Liver (tissue), 9 donors: ENCODE data around the gene STRC. TPM values are rescaled to one million over a fixed set of nuclear protein-coding genes. Genes with fewer than 3 reads are reported as not detected.
"Not testable (repeated sequence)": the region's sequence is repeated elsewhere in the genome, so short reads cannot be mapped to it uniquely, and the experiment has no call there.

Source experiments
- DNase-seq: peaks from one replicate; pipeline ENCODE4 v3.0.0-alpha.2; 2017; ENCODE audit warnings: low spot score
- H3K27ac ChIP-seq, 2 donors: one replicate each; pipeline ENCODE4 v1.7.0; 2013; ENCODE audit warnings: inconsistent platforms in 2 of 2, low read length in 2 of 2, control low read depth in 1 of 2, low read depth in 1 of 2, mild to moderate bottlenecking in 1 of 2
- H3K27me3 ChIP-seq, 4 donors: one replicate each; pipeline versions ENCODE4 v1.6.1 to v1.7.0; 2013; ENCODE audit warnings: low read length in 3 of 4, inconsistent platforms in 1 of 4, mild to moderate bottlenecking in 1 of 4, moderate library complexity in 1 of 4; ENCODE audit not compliant: control insufficient read depth in 4 of 4, insufficient read depth in 4 of 4
- H3K36me3 ChIP-seq, 4 donors: one replicate each; pipeline versions ENCODE4 v1.6.1 to v1.7.0; 2013; ENCODE audit warnings: low read length in 3 of 4, mild to moderate bottlenecking in 3 of 4, low read depth in 1 of 4, moderate library complexity in 1 of 4; ENCODE audit not compliant: control insufficient read depth in 4 of 4, insufficient read depth in 3 of 4
- H3K4me1 ChIP-seq, 4 donors: one replicate each; pipeline versions ENCODE4 v1.6.1 to v1.7.0; 2013; ENCODE audit warnings: low read length in 3 of 4, mild to moderate bottlenecking in 3 of 4, moderate library complexity in 1 of 4; ENCODE audit not compliant: control insufficient read depth in 4 of 4, insufficient read depth in 4 of 4
- H3K4me3 ChIP-seq, 3 donors: one replicate each; pipeline versions ENCODE4 v1.6.1 to v1.7.0; 2013; ENCODE audit warnings: low read length in 3 of 3, control low read depth in 1 of 3, low read depth in 1 of 3, mild to moderate bottlenecking in 1 of 3
- H3K9ac ChIP-seq, 2 donors: one replicate each; pipeline ENCODE4 v1.7.0; 2013; ENCODE audit warnings: low read length in 2 of 2, mild to moderate bottlenecking in 2 of 2, moderate library complexity in 2 of 2, control low read depth in 1 of 2, low read depth in 1 of 2
- H3K9me3 ChIP-seq, 4 donors: one replicate each; pipeline versions ENCODE4 v1.6.1 to v1.7.0; 2013; ENCODE audit warnings: low read length in 3 of 4; ENCODE audit not compliant: control insufficient read depth in 4 of 4
- ATF3 ChIP-seq: IDR thresholded peaks from 2 replicates; pipeline ENCODE4 v1.6.1; 2016; ENCODE audit warnings: antibody characterized with exemption
- CTCF ChIP-seq: fragments of 150-350 bp; IDR thresholded peaks from 2 replicates; pipeline ENCODE4 v1.5.1; 2017; ENCODE audit warnings: improper control_type of control experiment, low read depth, low read length; ENCODE audit not compliant: missing input control
- EGR1 ChIP-seq, 2 donors: IDR thresholded peaks; 2 replicates each; pipeline ENCODE4 v1.6.1; 2016 to 2018; ENCODE audit warnings: antibody characterized with exemption in 2 of 2, low read depth in 2 of 2
- FOXA1 ChIP-seq: IDR thresholded peaks from 2 replicates; pipeline ENCODE4 v1.6.1; 2016; ENCODE audit warnings: antibody characterized with exemption
- FOXA2 ChIP-seq: IDR thresholded peaks from 2 replicates; pipeline ENCODE4 v1.6.1; 2016; ENCODE audit warnings: antibody characterized with exemption
- HNF4G ChIP-seq: IDR thresholded peaks from 2 replicates; pipeline ENCODE4 v1.6.1; 2016; ENCODE audit warnings: antibody characterized with exemption
- JUND ChIP-seq, 2 donors: IDR thresholded peaks; 2 replicates each; pipeline ENCODE4 v1.6.1; 2016; ENCODE audit warnings: antibody characterized with exemption in 2 of 2
- NR2F2 ChIP-seq: IDR thresholded peaks from 2 replicates; pipeline ENCODE4 v1.6.1; 2016; ENCODE audit warnings: antibody characterized with exemption
- RAD21 ChIP-seq, 2 donors: IDR thresholded peaks; 2 replicates each; pipeline ENCODE4 v1.6.1; 2016; ENCODE audit warnings: antibody characterized with exemption in 2 of 2, mild to moderate bottlenecking in 2 of 2
- REST ChIP-seq: IDR thresholded peaks from 2 replicates; pipeline ENCODE4 v1.6.1; 2016; ENCODE audit warnings: antibody characterized with exemption, mild to moderate bottlenecking
- RXRA ChIP-seq, 2 donors: IDR thresholded peaks; 2 replicates each; pipeline ENCODE4 v1.6.1; 2017 to 2018; ENCODE audit warnings: antibody characterized with exemption in 2 of 2, mild to moderate bottlenecking in 1 of 2
- SP1 ChIP-seq: IDR thresholded peaks from 2 replicates; pipeline ENCODE4 v1.6.1; 2018; ENCODE audit warnings: antibody characterized with exemption, mild to moderate bottlenecking
- YY1 ChIP-seq: IDR thresholded peaks from 2 replicates; pipeline ENCODE4 v1.6.1; 2016; ENCODE audit warnings: antibody characterized with exemption, mild to moderate bottlenecking
- ZBTB33 ChIP-seq: IDR thresholded peaks from 2 replicates; pipeline ENCODE4 v1.6.1; 2016; ENCODE audit warnings: antibody characterized with exemption
- WGBS: extraction: QIAGEN DNeasy Blood & Tissue Kit; methylation state at CpG from one replicate; pipeline ENCODE4 v1.1.7; 2013; 5-methylcytosine and 5-hydroxymethylcytosine counted together
- polyA plus RNA-seq, 2 donors: library from polyadenylated mRNA; stranded (reverse) in 1 of 2; unstranded in 1 of 2; fragments of 200-250 nt in 1 of 2; fragments of >200 nt in 1 of 2; fragmentation: Nextera tagmentation in 1 of 2; extraction: Ambion mirVana in 1 of 2; gene quantifications; one replicate each; pipeline versions ENCODE4 v1.2.1 to v1.2.3, GENCODE V29; 2013 to 2015
- total RNA-seq, 2 donors: library from RNA; depleted of rRNA; stranded (reverse); fragments of >200 nt; gene quantifications; one replicate each; pipeline ENCODE4 v1.2.3, GENCODE V29; 2014
- donor health status: healthy.
- donor health status: healthy.
- donor health status: healthy.
- donor health status: healthy.
- donor health status: healthy.

STRC gene
- total and polyA plus RNA-seq, 4 donors: 0.02 to 0.29 (median 0.25) TPM; not detected in 1

GRCh38 chr15:43625106-43625505, 6.5 kb upstream of the STRC start:
- Histone ChIP-seq H3K9me3 (no peaks in the 10 kb centered on the region), H3K36me3 (no peaks in the 10 kb centered on the region), H3K9ac (no peak overlapping the region), H3K27ac (no peak overlapping the region), H3K4me1 (no peaks in the 10 kb centered on the region), H3K27me3 (no peaks in the 10 kb centered on the region), H3K4me3 (no peak overlapping the region)
- no peak for DNase-seq
- no peak for TF ChIP-seq CTCF
- no peak for TF ChIP-seq SP1
- no peak for TF ChIP-seq JUND (IDR thresholded peaks at IDR 0.05)
- TF ChIP-seq REST: no peak
- TF ChIP-seq NR2F2: no peak
- no peak for TF ChIP-seq FOXA1
- no peak for TF ChIP-seq FOXA2
- TF ChIP-seq RAD21 (IDR thresholded peaks at IDR 0.05): no peak
- TF ChIP-seq ZBTB33: no peak
- no peak for TF ChIP-seq EGR1 (IDR thresholded peaks at IDR 0.05; ENCODE audit: low read depth in 2 of 2)
- TF ChIP-seq RXRA (IDR thresholded peaks at IDR 0.05): no peak
- TF ChIP-seq HNF4G: no peak
- TF ChIP-seq ATF3: no peak
- TF ChIP-seq YY1: no peak
- WGBS: 36% methylated on average over 5 of the region's 5 CpGs

GRCh38 chr15:43622068-43622799, 3.6 kb upstream of the STRC start:
- 70% methylated on average over 5 of the region's 7 CpGs for WGBS
- not testable (repeated sequence) for H3K9me3 ChIP-seq, H3K4me1 ChIP-seq, H3K4me3 ChIP-seq, H3K27me3 ChIP-seq, H3K9ac ChIP-seq, H3K36me3 ChIP-seq, DNase-seq, H3K27ac ChIP-seq

- H3K4me3 ChIP-seq, H3K4me1 ChIP-seq, H3K9ac ChIP-seq, DNase-seq, H3K27me3 ChIP-seq, H3K27ac ChIP-seq, H3K9me3 ChIP-seq, H3K36me3 ChIP-seq: not testable (repeated sequence)
- 80% methylated on average over 3 of the region's 8 CpGs for WGBS
Measured at GRCh38 chr15:43617750-43618149, 850 bp downstream of the STRC start.

- not testable (repeated sequence) for H3K36me3 ChIP-seq, H3K4me3 ChIP-seq, H3K9ac ChIP-seq, H3K27ac ChIP-seq, H3K9me3 ChIP-seq, H3K27me3 ChIP-seq, DNase-seq, H3K4me1 ChIP-seq
- 89% methylated on average over 6 of the region's 6 CpGs for WGBS
Measured at GRCh38 chr15:43602233-43602632, 16.4 kb downstream of the STRC start.
